Osteoblast (primary cell): ENCODE data around the gene SLC24A4. TPM values are rescaled to one million over a fixed set of nuclear protein-coding genes. Genes with fewer than 3 reads are reported as not detected.

ENCODE experiments used
- DNase-seq: peaks from one replicate; pipeline ENCODE4 v3.0.0; 2011; ENCODE audit warnings: low spot score, mixed read lengths; ENCODE audit not compliant: insufficient read length; ENCODE audit errors: missing footprints
- H2AFZ ChIP-seq: 2 replicates; pipeline ENCODE4 v1.6.0; 2011; ENCODE audit warnings: mild to moderate bottlenecking, low read length
- H3K27ac ChIP-seq: 2 replicates; pipeline ENCODE4 v1.5.1; 2011; ENCODE audit warnings: mild to moderate bottlenecking, low read depth, low read length, moderate library complexity
- H3K27me3 ChIP-seq: 2 replicates; pipeline ENCODE4 v1.6.0; 2012; ENCODE audit warnings: mild to moderate bottlenecking, control low read depth, inconsistent platforms, low read length, moderate library complexity; ENCODE audit not compliant: insufficient read depth
- H3K36me3 ChIP-seq: 2 replicates; pipeline ENCODE4 v1.5.1; 2011; ENCODE audit warnings: mild to moderate bottlenecking, low read length, control low read depth, moderate library complexity; ENCODE audit not compliant: insufficient read depth
- H3K4me1 ChIP-seq: 2 replicates; pipeline ENCODE4 v1.5.1; 2011; ENCODE audit warnings: mild to moderate bottlenecking, low read length, control low read depth, moderate library complexity; ENCODE audit not compliant: insufficient read depth
- H3K4me2 ChIP-seq: 2 replicates; pipeline ENCODE4 v1.6.0; 2011; ENCODE audit warnings: mild to moderate bottlenecking, low read length; ENCODE audit not compliant: insufficient read depth
- H3K4me3 ChIP-seq: fragments of 200-600 bp; sonication (generic); 3 replicates; pipeline ENCODE4 v1.5.1; 2012; ENCODE audit warnings: mild to moderate bottlenecking, low read length, inconsistent platforms; ENCODE audit not compliant: insufficient read depth
- H3K79me2 ChIP-seq: 2 replicates; pipeline ENCODE4 v1.6.0; 2012; ENCODE audit warnings: mild to moderate bottlenecking, low read length, control low read depth, inconsistent platforms; ENCODE audit not compliant: insufficient read depth
- H3K9me3 ChIP-seq: 2 replicates; pipeline ENCODE4 v1.5.1; 2011; ENCODE audit warnings: low read depth, low read length, control low read depth
- H4K20me1 ChIP-seq: 2 replicates; pipeline ENCODE4 v1.6.0; 2012; ENCODE audit warnings: mild to moderate bottlenecking, low read length, control low read depth; ENCODE audit not compliant: insufficient read depth
- total RNA-seq: library from RNA; depleted of rRNA; stranded (reverse); fragments of >200 nt; gene quantifications from 2 replicates; pipeline ENCODE4 v1.2.3, GENCODE V29; 2012
- TF ChIP-seq, protein P1 (sequence below): IDR thresholded peaks from 2 replicates; pipeline ENCODE4 v1.5.1; 2011; ENCODE audit warnings: mild to moderate bottlenecking, low read depth, low read length, moderate library complexity; ENCODE audit errors: extremely low read depth

The SLC24A4 gene
- total RNA-seq, 1 donor = under 0.01 TPM

DNA sequence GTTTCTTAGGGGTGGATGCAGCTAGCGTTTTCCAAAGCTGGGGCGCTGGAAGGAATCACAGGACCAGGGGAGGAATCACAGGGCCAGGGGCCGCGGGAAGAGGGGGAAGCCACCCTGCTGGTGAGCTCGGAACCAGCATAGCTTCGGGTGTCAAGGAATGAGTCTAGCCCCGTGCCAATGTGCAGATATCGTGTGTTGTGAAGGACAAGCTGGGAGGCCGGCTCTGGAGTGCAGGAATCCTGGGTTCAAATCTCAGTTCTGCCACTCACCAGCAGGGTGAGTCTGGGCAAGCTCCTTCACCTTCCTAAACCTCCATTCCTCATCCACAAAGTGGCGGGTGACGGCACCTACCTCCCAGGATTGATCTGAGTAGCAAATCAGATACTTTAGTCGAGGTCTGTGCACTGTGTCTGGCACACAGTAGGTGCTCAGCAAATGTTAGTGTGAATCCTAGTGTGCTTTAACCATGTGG, 137.0 kb downstream of the SLC24A4 start:
- Histone ChIP-seq H3K9me3 (no peaks in the 10 kb centered on the region), H3K27me3 (no peaks in the 10 kb centered on the region), H3K4me3 (no peak overlapping the region), H4K20me1 (no peaks in the 10 kb centered on the region), H3K27ac (no peak overlapping the region), H2AFZ (no peak overlapping the region), H3K79me2 (no peaks in the 10 kb centered on the region), H3K4me2 (no peak overlapping the region), H3K4me1 (peaks cover 4% of the 10 kb centered on the region), H3K36me3 (no peaks in the 10 kb centered on the region)
- TF ChIP-seq, protein P1, sequence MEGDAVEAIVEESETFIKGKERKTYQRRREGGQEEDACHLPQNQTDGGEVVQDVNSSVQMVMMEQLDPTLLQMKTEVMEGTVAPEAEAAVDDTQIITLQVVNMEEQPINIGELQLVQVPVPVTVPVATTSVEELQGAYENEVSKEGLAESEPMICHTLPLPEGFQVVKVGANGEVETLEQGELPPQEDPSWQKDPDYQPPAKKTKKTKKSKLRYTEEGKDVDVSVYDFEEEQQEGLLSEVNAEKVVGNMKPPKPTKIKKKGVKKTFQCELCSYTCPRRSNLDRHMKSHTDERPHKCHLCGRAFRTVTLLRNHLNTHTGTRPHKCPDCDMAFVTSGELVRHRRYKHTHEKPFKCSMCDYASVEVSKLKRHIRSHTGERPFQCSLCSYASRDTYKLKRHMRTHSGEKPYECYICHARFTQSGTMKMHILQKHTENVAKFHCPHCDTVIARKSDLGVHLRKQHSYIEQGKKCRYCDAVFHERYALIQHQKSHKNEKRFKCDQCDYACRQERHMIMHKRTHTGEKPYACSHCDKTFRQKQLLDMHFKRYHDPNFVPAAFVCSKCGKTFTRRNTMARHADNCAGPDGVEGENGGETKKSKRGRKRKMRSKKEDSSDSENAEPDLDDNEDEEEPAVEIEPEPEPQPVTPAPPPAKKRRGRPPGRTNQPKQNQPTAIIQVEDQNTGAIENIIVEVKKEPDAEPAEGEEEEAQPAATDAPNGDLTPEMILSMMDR = peak; percentile 6
- peak; percentile 43 for DNase-seq

DNA sequence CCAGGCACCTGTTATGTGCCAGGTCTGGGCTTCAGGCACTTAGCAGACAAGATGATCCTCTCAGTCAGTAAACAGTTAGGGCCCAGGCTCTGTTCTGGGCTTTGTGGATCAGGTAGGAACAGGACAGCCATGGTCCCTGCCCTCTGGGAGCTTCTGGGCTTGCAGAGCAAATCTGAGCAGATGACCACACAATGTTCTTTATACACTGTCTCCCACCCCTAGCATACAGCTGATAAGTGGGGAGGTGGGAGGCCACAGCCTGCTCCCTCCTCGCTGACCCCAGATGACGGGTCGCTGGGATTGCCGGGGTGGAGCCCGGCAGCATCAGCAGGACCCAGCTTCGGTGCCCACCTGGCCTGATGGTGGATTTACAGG, 137.6 kb downstream of the SLC24A4 start:
- no peaks in the 10 kb centered on the region for H4K20me1 ChIP-seq
- H3K4me1 ChIP-seq = peaks cover 4% of the 10 kb centered on the region
- no peaks in the 10 kb centered on the region for H3K27me3 ChIP-seq
- no peak overlapping the region for H3K27ac ChIP-seq
- no peaks in the 10 kb centered on the region for H3K79me2 ChIP-seq
- no peak overlapping the region for H3K4me3 ChIP-seq
- no peaks in the 10 kb centered on the region for H3K9me3 ChIP-seq
- TF ChIP-seq, protein P1 = no peak
- no peaks in the 10 kb centered on the region for H3K36me3 ChIP-seq
- no peak overlapping the region for H3K4me2 ChIP-seq
- peak; percentile 51 for DNase-seq
- no peak overlapping the region for H2AFZ ChIP-seq

GRCh38 chr14:92460916-92461579, 138.1 kb downstream of the SLC24A4 start:
- H3K4me1 ChIP-seq = peaks cover 4% of the 10 kb centered on the region
- no peaks in the 10 kb centered on the region for H3K36me3 ChIP-seq
- H3K4me3 ChIP-seq = no peak overlapping the region
- no peaks in the 10 kb centered on the region for H3K27me3 ChIP-seq
- H3K79me2 ChIP-seq = no peaks in the 10 kb centered on the region
- H3K9me3 ChIP-seq = no peaks in the 10 kb centered on the region
- H3K4me2 ChIP-seq = peak overlapping the region; percentile 43
- H4K20me1 ChIP-seq = no peaks in the 10 kb centered on the region
- TF ChIP-seq, protein P1 = no peak
- H3K27ac ChIP-seq = peak overlapping the region; percentile 12
- DNase-seq = peak; percentile 63
- peak overlapping the region; percentile 67 for H2AFZ ChIP-seq

- H4K20me1 ChIP-seq = no peaks in the 10 kb centered on the region
- H3K4me2 ChIP-seq = no peak overlapping the region
- TF ChIP-seq, protein P1 = no peak
- H3K4me1 ChIP-seq = peaks cover 4% of the 10 kb centered on the region
- no peak overlapping the region for H2AFZ ChIP-seq
- no peak overlapping the region for H3K4me3 ChIP-seq
- H3K79me2 ChIP-seq = no peaks in the 10 kb centered on the region
- H3K27me3 ChIP-seq = no peaks in the 10 kb centered on the region
- no peaks in the 10 kb centered on the region for H3K36me3 ChIP-seq
- no peak for DNase-seq
- H3K9me3 ChIP-seq = no peaks in the 10 kb centered on the region
- no peak overlapping the region for H3K27ac ChIP-seq
Observed at GRCh38 chr14:92461891-92462290, 138.9 kb downstream of the SLC24A4 start.
